ENCODE results near the gene LIPK.
"Not testable (repeated sequence)": the region's sequence is repeated elsewhere in the genome, so short reads cannot be mapped to it uniquely, and the experiment has no call there.

DNA sequence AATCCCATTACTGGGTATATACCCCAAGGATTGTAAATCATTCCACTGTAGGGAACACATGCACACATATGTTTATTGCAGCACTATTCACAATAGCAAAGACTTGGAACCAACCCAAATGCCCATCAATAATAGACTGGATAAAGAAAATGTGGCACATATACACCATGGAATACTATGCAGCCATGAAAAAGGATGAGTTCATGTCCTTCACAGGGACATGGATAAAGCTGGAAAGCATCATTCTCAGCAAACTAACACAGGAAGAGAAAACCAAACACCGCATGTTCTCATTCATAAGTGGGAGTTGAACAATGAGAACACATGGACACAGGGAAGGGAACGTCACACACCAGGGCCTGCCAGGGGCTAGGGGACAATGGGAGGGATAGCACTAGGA lies 42.9 kb upstream of the LIPK start:
- TF ChIP-seq NFRKB (IDR thresholded peaks at IDR 0.05; ENCODE audit: low read depth); ZNF274 (IDR thresholded peaks at IDR 0.05; ENCODE audit: borderline replicate concordance, low read depth, low read length); RAD21 (CRISPR knock-in tag; conservative IDR thresholded peaks at IDR 0.05 in 1 of 2, IDR thresholded peaks at IDR 0.05 in 1 of 2): not testable (repeated sequence)
- peak; percentile 67 for TF ChIP-seq ZNF146 (CRISPR knock-in tag; IDR thresholded peaks at IDR 0.05; ENCODE audit: unreplicated experiment)

Measured in K562 (cell line).